ENCODE results near the gene ANKRD24.
"Not testable (repeated sequence)": the region's sequence is repeated elsewhere in the genome, so short reads cannot be mapped to it uniquely, and the experiment has no call there.

ANKRD24 gene

GRCh38 chr19:4199699-4200293, 17.3 kb downstream of the ANKRD24 start:
- DNase-seq: no peak

- DNase-seq: no peak
Measured at GRCh38 chr19:4200940-4201542, 18.6 kb downstream of the ANKRD24 start.

GRCh38 chr19:4201798-4202197, 19.3 kb downstream of the ANKRD24 start:
- DNase-seq: no peak

GRCh38 chr19:4206818-4207484, 24.5 kb downstream of the ANKRD24 start:
- no peak for DNase-seq

GRCh38 chr19:4208385-4209094, 26.1 kb downstream of the ANKRD24 start:
- DNase-seq: no peak

- no peak for DNase-seq
Measured at GRCh38 chr19:4210166-4210731, 27.8 kb downstream of the ANKRD24 start.

GRCh38 chr19:4213116-4213515, 30.6 kb downstream of the ANKRD24 start:
- DNase-seq: no peak

- DNase-seq: no peak
Measured at GRCh38 chr19:4215807-4216206, 33.3 kb downstream of the ANKRD24 start.

GRCh38 chr19:4216846-4217245, 34.4 kb downstream of the ANKRD24 start:
- DNase-seq: no peak

- no peak for DNase-seq
Measured at GRCh38 chr19:4217429-4218264, 35.2 kb downstream of the ANKRD24 start.

GRCh38 chr19:4218523-4218922, 36.0 kb downstream of the ANKRD24 start:
- DNase-seq: not testable (repeated sequence)

GRCh38 chr19:4220188-4220587, 37.7 kb downstream of the ANKRD24 start:
- no peak for DNase-seq

GRCh38 chr19:4224470-4224869, 42.0 kb downstream of the ANKRD24 start:
- no peak for DNase-seq

GRCh38 chr19:4225885-4226284, 43.4 kb downstream of the ANKRD24 start:
- no peak for DNase-seq

GRCh38 chr19:4227771-4228170, 45.3 kb downstream of the ANKRD24 start:
- no peak for DNase-seq

- DNase-seq: no peak
Measured at GRCh38 chr19:4228765-4229178, 46.3 kb downstream of the ANKRD24 start.

- DNase-seq: peak; percentile 54
Measured at GRCh38 chr19:4229179-4229931, 46.9 kb downstream of the ANKRD24 start, which contains the start of gene EBI3. TSS of gene EBI3 (plus strand) at chr19:4229523. CDS start at chr19:4229551, 28 bp downstream.

- DNase-seq: not testable (repeated sequence)
Measured at GRCh38 chr19:4230237-4230636, 47.7 kb downstream of the ANKRD24 start.

GRCh38 chr19:4231521-4231920, 49.0 kb downstream of the ANKRD24 start:
- not testable (repeated sequence) for DNase-seq

GRCh38 chr19:4232139-4232538, 49.6 kb downstream of the ANKRD24 start:
- DNase-seq: not testable (repeated sequence)

- no peak for DNase-seq
Measured at GRCh38 chr19:4232614-4233281, 50.3 kb downstream of the ANKRD24 start.

Data from stimulated activated CD4-positive, alpha-beta T cell treated with anti-CD3 and anti-CD28 coated beads, Interleukin-12 subunit alpha, Interleukin-12 subunit beta, amount 100 ng/mL, for 4 hours (primary cell).